Stomach (tissue), 9 donors: ENCODE measurements around the gene MCM5. TPM values are rescaled to one million over a fixed set of nuclear protein-coding genes. Genes with fewer than 3 reads are reported as not detected.

Source experiments
- DNase-seq, 2 donors: peaks; one replicate each; pipeline versions ENCODE4 v3.0.0 to v3.0.0-alpha.2; 2013 to 2019
- H3K27ac ChIP-seq, 5 donors: fragments of 200-600 bp in 4 of 5; sonication (generic) in 4 of 5; one replicate each; pipeline ENCODE4 v1.5.1; 2013 to 2019; ENCODE audit warnings: mild to moderate bottlenecking in 1 of 5, moderate library complexity in 1 of 5
- H3K27me3 ChIP-seq, 3 donors: fragments of 200-600 bp; sonication (generic); one replicate each; pipeline ENCODE4 v1.5.1; 2017 to 2019; ENCODE audit warnings: mixed run types in 1 of 3
- H3K36me3 ChIP-seq, 4 donors: fragments of 200-600 bp; sonication (generic); 1 replicate in 3 of 4; 2 replicates in 1 of 4; pipeline ENCODE4 v1.5.1; 2016 to 2019
- H3K4me1 ChIP-seq, 4 donors: fragments of 200-600 bp; sonication (generic); one replicate each; pipeline ENCODE4 v1.5.1; 2016 to 2019
- H3K4me3 ChIP-seq, 4 donors: fragments of 200-600 bp; sonication (generic) in 3 of 4; one replicate each; pipeline ENCODE4 v1.5.1; 2016 to 2019; ENCODE audit warnings: mild to moderate bottlenecking in 1 of 4
- H3K9me3 ChIP-seq, 4 donors: fragments of 200-600 bp; sonication (generic); one replicate each; pipeline ENCODE4 v1.5.1; 2016 to 2019
- EP300 ChIP-seq: sonication (generic); formaldehyde crosslinking; IDR thresholded peaks from one replicate; pipeline ENCODE4 v1.6.1; 2017; ENCODE audit warnings: antibody characterized with exemption
- POLR2A ChIP-seq, 4 donors: fragments of 450-650 bp; IDR thresholded peaks; one replicate each; pipeline ENCODE4 v1.6.1; 2016; ENCODE audit warnings: antibody characterized with exemption in 4 of 4, control low read depth in 2 of 4, mild to moderate bottlenecking in 1 of 4, moderate library complexity in 1 of 4
- POLR2AphosphoS5 ChIP-seq, 3 donors: sonication (generic); formaldehyde crosslinking; IDR thresholded peaks; one replicate each; pipeline ENCODE4 v1.6.1; 2016; ENCODE audit warnings: antibody characterized with exemption in 3 of 3
- WGBS, 5 donors: extraction: QIAGEN DNeasy Blood & Tissue Kit in 3 of 5; methylation state at CpG; one replicate each; pipeline versions ENCODE4 v1.1.5 to v1.1.7; 2013 to 2018; 5-methylcytosine and 5-hydroxymethylcytosine counted together
- intact Hi-C: fragments of 100-400 bp; cut with DNase I; formaldehyde crosslinking; loops from one replicate; pipeline ENCODE4 v1.15.1; 2023; ENCODE audit warnings: low total_unique reads
- polyA plus RNA-seq, 3 donors: library from polyadenylated mRNA; stranded (reverse); fragments of 200-250 nt; gene quantifications; one replicate each; pipeline ENCODE4 v1.2.3, GENCODE V29; 2013
- total RNA-seq, 5 donors: library from RNA; depleted of rRNA; stranded (reverse); fragments of >200 nt; gene quantifications; one replicate each; pipeline versions ENCODE4 v1.1.0 to v1.2.3, GENCODE V29; 2014 to 2016
- TF ChIP-seq, protein P1 (sequence below), 7 experiments: fragments of 450-650 bp in 4 of 7; fragments of 200-600 bp in 3 of 7; sonication (generic) in 3 of 7; IDR thresholded peaks; one replicate each; pipeline ENCODE4 v1.5.1; 2016 to 2019; ENCODE audit warnings: antibody characterized with exemption in 7 of 7, control low read depth in 2 of 7, mild to moderate bottlenecking in 1 of 7
- donor health status: healthy with polysubstance abuse.
- donor health status: Bipolar disorder and iron deficiency.
- donor health status: healthy.

Gene MCM5
- total and polyA plus RNA-seq, 8 donors = 13.0 to 74.5 (median 19.1) TPM

DNA sequence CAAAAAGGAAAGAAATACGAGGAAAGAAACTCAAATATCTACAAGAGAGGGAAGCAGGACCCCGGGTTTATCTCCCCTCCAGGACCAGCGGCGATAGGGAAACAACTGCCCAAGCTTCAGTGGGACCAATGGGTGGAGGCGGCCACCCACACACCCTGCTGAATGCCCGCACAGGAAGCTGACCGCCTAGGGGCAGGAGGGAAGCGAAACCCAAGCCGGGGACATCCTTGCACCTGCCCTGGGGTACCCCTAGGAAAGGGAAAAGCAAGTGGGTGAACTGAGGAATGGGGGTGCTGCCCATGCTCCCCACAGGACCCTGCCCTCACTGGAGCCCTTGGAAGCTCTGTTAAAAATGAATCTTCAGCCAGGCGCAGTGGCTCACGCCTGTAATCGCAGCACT, 46.6 kb upstream of the MCM5 start:
- peaks cover 20 to 62% (median 28%) of the 10 kb centered on the region in 4 donors for H3K4me1 ChIP-seq
- TF ChIP-seq EP300 = no peak
- TF ChIP-seq POLR2AphosphoS5 (IDR thresholded peaks at IDR 0.05) = no peak
- TF ChIP-seq, protein P1, sequence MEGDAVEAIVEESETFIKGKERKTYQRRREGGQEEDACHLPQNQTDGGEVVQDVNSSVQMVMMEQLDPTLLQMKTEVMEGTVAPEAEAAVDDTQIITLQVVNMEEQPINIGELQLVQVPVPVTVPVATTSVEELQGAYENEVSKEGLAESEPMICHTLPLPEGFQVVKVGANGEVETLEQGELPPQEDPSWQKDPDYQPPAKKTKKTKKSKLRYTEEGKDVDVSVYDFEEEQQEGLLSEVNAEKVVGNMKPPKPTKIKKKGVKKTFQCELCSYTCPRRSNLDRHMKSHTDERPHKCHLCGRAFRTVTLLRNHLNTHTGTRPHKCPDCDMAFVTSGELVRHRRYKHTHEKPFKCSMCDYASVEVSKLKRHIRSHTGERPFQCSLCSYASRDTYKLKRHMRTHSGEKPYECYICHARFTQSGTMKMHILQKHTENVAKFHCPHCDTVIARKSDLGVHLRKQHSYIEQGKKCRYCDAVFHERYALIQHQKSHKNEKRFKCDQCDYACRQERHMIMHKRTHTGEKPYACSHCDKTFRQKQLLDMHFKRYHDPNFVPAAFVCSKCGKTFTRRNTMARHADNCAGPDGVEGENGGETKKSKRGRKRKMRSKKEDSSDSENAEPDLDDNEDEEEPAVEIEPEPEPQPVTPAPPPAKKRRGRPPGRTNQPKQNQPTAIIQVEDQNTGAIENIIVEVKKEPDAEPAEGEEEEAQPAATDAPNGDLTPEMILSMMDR (IDR thresholded peaks at IDR 0.05) = no peak
- TF ChIP-seq POLR2A (IDR thresholded peaks at IDR 0.05) = no peak
- no peak for DNase-seq
- H3K27ac ChIP-seq = peak overlapping the region in 3 of 5 donors; percentile 79 to 87 (median 84)
- no peaks in the 10 kb centered on the region for H3K27me3 ChIP-seq
- no peaks in the 10 kb centered on the region for H3K9me3 ChIP-seq
- H3K4me3 ChIP-seq = no peak overlapping the region
- intact Hi-C loops = loop anchor here (5.0 kb wide), 1 partner anchor 229 kb away; no protein-coding TSS in a partner anchor
- H3K36me3 ChIP-seq = peaks cover 0 to 4% (median 4%) of the 10 kb centered on the region in 4 donors
- 61 to 78% (median 76%) methylated on average over 11 to 12 of the region's 12 CpGs for WGBS, 5 donors

DNA sequence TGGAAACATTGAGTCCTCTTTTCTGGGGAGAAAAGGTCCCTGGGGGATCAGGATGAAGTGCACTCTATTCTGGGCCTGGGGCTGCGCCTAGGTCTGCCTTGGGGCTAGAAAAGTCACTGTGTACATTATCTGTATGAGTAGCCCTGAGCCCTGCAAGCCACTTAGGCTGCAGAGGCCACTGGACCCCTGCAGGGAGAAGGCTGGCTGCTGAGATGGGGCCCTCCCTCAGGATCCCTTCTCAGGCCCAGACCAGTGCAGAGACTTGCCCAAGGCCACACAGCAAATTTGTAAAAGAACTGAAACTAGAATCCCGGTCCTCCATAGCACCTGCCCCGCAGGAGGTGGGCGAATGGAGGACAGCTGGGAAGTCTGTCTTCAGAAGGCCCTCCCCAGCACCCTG, 45.9 kb upstream of the MCM5 start:
- WGBS, 5 donors = 75 to 89% (median 85%) methylated on average over 4 of the region's 4 CpGs
- intact Hi-C loops = loop anchor here (5.0 kb wide), 1 partner anchor 228 kb away; no protein-coding TSS in a partner anchor

DNA sequence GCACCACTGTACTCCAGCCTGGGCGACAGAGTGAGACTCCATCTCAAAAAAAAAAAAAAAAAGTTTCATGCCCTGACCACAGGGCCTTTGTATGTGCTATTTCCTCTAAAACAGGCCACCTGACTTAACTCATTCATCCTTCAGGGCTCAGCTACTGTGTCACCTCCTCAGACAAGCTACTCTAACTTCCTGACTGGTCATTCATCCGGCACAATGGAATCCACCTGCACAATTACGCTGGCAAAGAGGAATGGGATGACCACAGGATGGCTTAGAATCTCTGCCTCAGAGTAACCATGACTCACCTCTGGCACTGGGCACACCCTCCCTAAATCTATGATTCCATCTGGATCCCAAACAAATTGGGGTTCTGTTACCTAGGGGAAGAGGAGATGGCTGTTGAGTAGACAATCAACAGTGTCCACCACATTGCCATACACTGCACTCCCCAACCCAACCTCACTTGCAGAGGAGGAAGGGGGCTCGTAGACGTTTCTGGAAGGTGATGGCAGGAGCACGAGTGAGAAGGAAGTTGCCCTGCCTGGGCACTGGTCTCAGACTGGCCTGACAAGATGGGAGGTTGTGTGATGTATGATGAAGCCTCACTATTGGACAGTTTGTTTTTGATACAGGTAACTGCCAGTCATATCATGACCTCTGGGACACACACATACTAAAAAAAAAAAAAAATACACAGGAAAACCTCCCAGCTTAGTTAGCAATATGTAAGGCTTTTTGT, 41.9 kb upstream of the MCM5 start:
- TF ChIP-seq EP300 (no peak), POLR2AphosphoS5 (IDR thresholded peaks at IDR 0.05) (no peak)
- no peaks in the 10 kb centered on the region for H3K9me3 ChIP-seq
- peaks cover 0 to 23% (median 0%) of the 10 kb centered on the region in 4 donors for H3K4me1 ChIP-seq
- H3K27ac ChIP-seq = no peak overlapping the region
- intact Hi-C loops = no loop called here
- no peaks in the 10 kb centered on the region for H3K36me3 ChIP-seq
- peaks cover 0 to 31% (median 0%) of the 10 kb centered on the region in 3 donors for H3K27me3 ChIP-seq
- 63 to 73% (median 69%) methylated on average over 6 of the region's 6 CpGs for WGBS, 5 donors
- no peak for DNase-seq
- no peak overlapping the region for H3K4me3 ChIP-seq

More for the DNA sequence above, 45.9 kb upstream of the MCM5 start:
- Histone ChIP-seq H3K27me3 (no peaks in the 10 kb centered on the region), H3K36me3 (no peaks in the 10 kb centered on the region), H3K4me1 (peaks cover 20 to 62% (median 28%) of the 10 kb centered on the region in 4 donors), H3K9me3 (no peaks in the 10 kb centered on the region), H3K4me3 (no peak overlapping the region), H3K27ac (peak overlapping the region in 1 of 5 donors; percentile 8)
- DNase-seq = no peak
- TF ChIP-seq EP300 = no peak
- TF ChIP-seq, protein P1 (IDR thresholded peaks at IDR 0.05) = no peak

DNA sequence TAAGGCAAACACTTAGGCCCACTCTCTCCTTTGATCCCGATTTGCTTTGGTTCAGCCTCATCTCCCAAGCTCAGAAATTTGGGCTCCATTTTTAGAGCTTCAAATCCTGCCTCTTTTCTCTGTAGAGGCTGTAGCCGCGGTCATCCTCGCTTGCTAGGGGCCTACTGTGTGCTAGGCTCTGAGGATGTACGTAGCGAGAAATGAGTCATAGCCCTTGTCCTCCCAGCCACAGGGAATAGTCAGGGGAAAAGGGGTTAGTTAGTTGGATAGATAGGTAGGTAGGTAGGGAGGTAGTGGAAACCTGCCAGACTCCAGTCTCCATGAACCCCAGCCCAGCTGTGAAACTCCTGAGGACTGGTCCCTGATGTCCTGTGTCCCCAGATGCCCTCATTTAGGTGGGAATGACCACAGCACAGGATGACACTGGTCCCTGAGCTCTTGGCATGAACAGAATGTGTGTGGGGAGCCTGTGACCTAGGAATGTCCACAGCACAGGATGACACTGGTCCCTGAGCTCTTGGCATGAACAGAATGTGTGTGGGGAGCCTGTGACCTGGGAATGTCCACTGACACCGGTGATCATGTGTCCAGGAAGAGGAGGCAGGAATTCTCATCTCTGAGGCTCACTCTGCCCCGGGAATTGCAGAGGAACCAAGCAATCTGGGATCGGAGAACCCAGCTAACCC, 40.4 kb upstream of the MCM5 start:
- TF ChIP-seq POLR2AphosphoS5 (IDR thresholded peaks at IDR 0.05) (no peak), POLR2A (IDR thresholded peaks at IDR 0.05) (no peak), EP300 (no peak)
- TF ChIP-seq, protein P1 (IDR thresholded peaks at IDR 0.05) = no peak
- Histone ChIP-seq H3K27me3 (peaks cover 0 to 35% (median 0%) of the 10 kb centered on the region in 3 donors), H3K36me3 (no peaks in the 10 kb centered on the region), H3K4me3 (no peak overlapping the region), H3K4me1 (peaks cover 0 to 14% (median 0%) of the 10 kb centered on the region in 4 donors), H3K27ac (no peak overlapping the region), H3K9me3 (no peaks in the 10 kb centered on the region)
- DNase-seq = no peak
- intact Hi-C loops = no loop called here
- 78 to 89% (median 86%) methylated on average over 9 of the region's 9 CpGs for WGBS, 5 donors
